SU-DHL-6 (cell line): Measurements from ENCODE around the gene ZSCAN21.

Source experiments
- H2AFZ ChIP-seq: fragments of 200-600 bp; sonication (generic); 2 replicates; pipeline ENCODE4 v1.6.1; 2014; ENCODE audit warnings: low read depth, mild to moderate bottlenecking, moderate library complexity, mixed read lengths, antibody characterized with exemption, low read length; ENCODE audit not compliant: severe bottlenecking
- H3F3A ChIP-seq: fragments of 200-600 bp; shearing (Covaris generic); 2 replicates; pipeline ENCODE4 v1.6.0; 2016; ENCODE audit warnings: antibody characterized with exemption, mild to moderate bottlenecking; ENCODE audit not compliant: insufficient read depth
- H3K27ac ChIP-seq: fragments of 200-600 bp; sonication (generic); 2 replicates; pipeline ENCODE4 v1.5.1; 2016; ENCODE audit warnings: low read depth, mild to moderate bottlenecking, low read length, moderate library complexity, mixed read lengths
- H3K27me3 ChIP-seq: fragments of 200-600 bp; sonication (generic), shearing (Covaris generic); 2 replicates; pipeline ENCODE4 v1.6.0; 2014; ENCODE audit warnings: mild to moderate bottlenecking, low read length
- H3K36me3 ChIP-seq: fragments of 200-600 bp; sonication (generic); 2 replicates; pipeline ENCODE4 v1.6.1; 2014; ENCODE audit warnings: mild to moderate bottlenecking, low read length, mixed read lengths
- H3K4me2 ChIP-seq: fragments of 300-600, 200-600 bp; shearing (Covaris generic), sonication (generic); 2 replicates; pipeline ENCODE4 v1.6.0; 2014; ENCODE audit warnings: low read length, low read depth, mild to moderate bottlenecking; ENCODE audit not compliant: poor library complexity, severe bottlenecking
- H3K4me3 ChIP-seq: fragments of 200-600 bp; sonication (generic); 2 replicates; pipeline ENCODE4 v1.5.1; 2014; ENCODE audit warnings: antibody characterized with exemption, low read length, mild to moderate bottlenecking, mixed read lengths; ENCODE audit not compliant: insufficient read depth, poor library complexity, severe bottlenecking
- H3K79me2 ChIP-seq: fragments of 200-600 bp; sonication (generic); 2 replicates; pipeline ENCODE4 v1.6.1; 2014; ENCODE audit warnings: mild to moderate bottlenecking, low read length, moderate library complexity; ENCODE audit not compliant: insufficient read depth
- H3K9ac ChIP-seq: fragments of 200-600 bp; sonication (generic); 2 replicates; pipeline ENCODE4 v1.7.0; 2014; ENCODE audit warnings: mild to moderate bottlenecking, low read length
- H3K9me2 ChIP-seq: fragments of 200-600 bp; sonication (generic); replicated peaks from 2 replicates; pipeline ENCODE4 v1.6.1; 2014; ENCODE audit warnings: low read length; ENCODE audit not compliant: insufficient read depth
- H3K9me3 ChIP-seq: fragments of 200-600 bp; sonication (generic); 2 replicates; pipeline ENCODE4 v1.6.1; 2014; ENCODE audit warnings: low read length, mixed read lengths; ENCODE audit not compliant: insufficient read depth
- H4K20me1 ChIP-seq: fragments of 200-600 bp; sonication (generic); 2 replicates; pipeline ENCODE4 v1.6.1; 2014; ENCODE audit warnings: low read depth, mild to moderate bottlenecking, antibody characterized with exemption, low read length, moderate library complexity, mixed read lengths
- EZH2phosphoT487 ChIP-seq: fragments of 200-600 bp; sonication (generic), shearing (Covaris generic); conservative IDR thresholded peaks from 2 replicates; pipeline ENCODE4 v1.6.1; 2018; ENCODE audit warnings: mild to moderate bottlenecking, antibody characterized with exemption, low read length, moderate library complexity, mixed read lengths
- TF ChIP-seq, protein P1 (sequence below): fragments of 200-600 bp; sonication (generic); IDR thresholded peaks from one replicate; pipeline ENCODE4 v1.5.1; 2017; ENCODE audit warnings: antibody characterized with exemption, mild to moderate bottlenecking, low read length, moderate library complexity; ENCODE audit not compliant: insufficient read depth, poor library complexity, severe bottlenecking

ZSCAN21 gene

DNA sequence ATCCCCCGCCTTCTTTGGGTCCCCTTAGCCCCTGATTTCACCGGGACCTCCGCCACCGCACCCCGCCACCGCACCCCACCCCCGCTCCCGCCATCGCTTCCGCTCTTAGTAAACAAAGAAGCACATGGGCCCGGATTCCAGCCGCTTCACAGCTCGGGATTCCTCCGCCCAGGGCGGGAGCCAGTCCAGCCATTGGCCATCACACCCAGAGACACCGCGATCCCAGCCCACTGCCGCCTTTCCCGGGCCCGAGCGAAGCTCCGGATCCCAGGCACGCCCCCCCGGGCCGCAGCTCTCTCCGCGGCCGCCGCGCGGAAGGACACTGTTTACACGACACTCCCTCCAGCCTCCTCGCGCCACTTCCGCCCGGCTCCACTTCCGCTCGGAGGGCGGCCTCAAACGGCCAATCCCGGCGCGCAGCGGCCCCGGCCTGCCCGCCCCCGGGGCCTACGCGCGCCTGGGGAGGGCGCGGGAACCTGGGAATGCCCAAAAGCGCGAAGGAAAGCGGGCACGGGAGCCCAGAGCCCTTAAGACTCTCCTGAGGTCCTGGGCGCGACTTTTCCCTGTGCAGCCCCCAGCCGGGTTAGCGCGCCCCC is 50.9 kb downstream of the ZSCAN21 start:
- Histone ChIP-seq H3K27me3 (no peaks in the 10 kb centered on the region), H3K27ac (peak overlapping the region; percentile 95), H2AFZ (no peak overlapping the region), H3K9me2 (no peaks in the 10 kb centered on the region), H3K4me3 (peak overlapping the region; percentile 94), H4K20me1 (peaks cover 13% of the 10 kb centered on the region), H3K36me3 (peaks cover 43% of the 10 kb centered on the region), H3K9me3 (no peaks in the 10 kb centered on the region), H3K79me2 (peaks cover 34% of the 10 kb centered on the region), H3K4me2 (peak overlapping the region; percentile 70), H3K9ac (peak overlapping the region; percentile 100), H3F3A (peaks cover 26% of the 10 kb centered on the region)
- TF ChIP-seq, protein P1, sequence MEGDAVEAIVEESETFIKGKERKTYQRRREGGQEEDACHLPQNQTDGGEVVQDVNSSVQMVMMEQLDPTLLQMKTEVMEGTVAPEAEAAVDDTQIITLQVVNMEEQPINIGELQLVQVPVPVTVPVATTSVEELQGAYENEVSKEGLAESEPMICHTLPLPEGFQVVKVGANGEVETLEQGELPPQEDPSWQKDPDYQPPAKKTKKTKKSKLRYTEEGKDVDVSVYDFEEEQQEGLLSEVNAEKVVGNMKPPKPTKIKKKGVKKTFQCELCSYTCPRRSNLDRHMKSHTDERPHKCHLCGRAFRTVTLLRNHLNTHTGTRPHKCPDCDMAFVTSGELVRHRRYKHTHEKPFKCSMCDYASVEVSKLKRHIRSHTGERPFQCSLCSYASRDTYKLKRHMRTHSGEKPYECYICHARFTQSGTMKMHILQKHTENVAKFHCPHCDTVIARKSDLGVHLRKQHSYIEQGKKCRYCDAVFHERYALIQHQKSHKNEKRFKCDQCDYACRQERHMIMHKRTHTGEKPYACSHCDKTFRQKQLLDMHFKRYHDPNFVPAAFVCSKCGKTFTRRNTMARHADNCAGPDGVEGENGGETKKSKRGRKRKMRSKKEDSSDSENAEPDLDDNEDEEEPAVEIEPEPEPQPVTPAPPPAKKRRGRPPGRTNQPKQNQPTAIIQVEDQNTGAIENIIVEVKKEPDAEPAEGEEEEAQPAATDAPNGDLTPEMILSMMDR, result no peak
- no peak for TF ChIP-seq EZH2phosphoT487

DNA sequence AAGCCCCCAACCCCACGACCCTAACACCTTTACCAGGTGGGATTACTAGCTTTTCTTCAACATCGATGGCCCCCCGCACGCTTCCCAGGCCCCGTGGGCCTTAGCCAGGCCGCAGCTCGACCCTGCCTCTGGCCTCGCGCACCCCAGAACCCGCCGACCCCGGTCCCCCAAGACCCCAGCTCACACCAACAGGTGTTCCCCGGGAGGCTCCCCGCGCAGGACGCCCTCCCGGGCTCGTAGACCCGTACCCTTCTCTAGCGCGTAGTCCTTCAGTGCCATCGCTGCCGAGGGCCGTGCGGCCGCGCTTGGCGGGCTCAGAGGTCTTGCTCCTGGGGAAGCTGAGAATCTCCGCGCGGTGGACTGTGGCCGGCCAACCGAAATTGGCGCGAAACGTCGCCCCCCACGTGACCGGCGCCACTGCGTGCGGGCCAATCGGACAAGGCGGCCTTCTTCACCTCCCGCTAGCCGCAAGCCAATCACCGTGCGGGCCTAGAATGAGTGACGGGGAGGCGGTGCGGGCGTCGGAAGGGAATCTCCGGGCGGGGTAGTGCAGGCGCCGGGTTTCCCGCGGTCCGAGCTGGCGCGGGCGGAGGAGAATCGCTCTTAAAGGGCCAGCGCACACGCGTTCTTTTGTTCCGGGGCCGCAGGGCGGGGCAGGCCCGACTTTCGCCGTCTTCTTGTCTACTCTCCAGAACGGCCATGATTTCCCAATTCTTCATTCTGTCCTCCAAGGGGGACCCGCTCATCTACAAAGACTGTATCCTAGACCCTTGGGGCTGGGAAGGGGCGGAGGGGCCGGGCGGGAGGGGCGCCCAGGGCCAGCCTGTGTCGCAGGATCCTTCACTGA is 51.7 kb downstream of the ZSCAN21 start, which contains the start of the genes AP4M1 and MCM7:
Gene AP4M1, plus strand, starts transcription at position 628 of the 847 bp plus-strand sequence. Its CDS starts 72 bp downstream, at position 700.
Gene MCM7, minus strand, starts transcription at position 382 of the 847 bp plus-strand sequence. Its CDS starts 103 bp downstream, at position 279.
- Histone ChIP-seq H2AFZ (peak within 1 kb of the TSS; percentile 54), H3K27me3 (no peaks in the 10 kb centered on the region), H3K27ac (peak within 1 kb of the TSS; percentile 95), H3F3A (peaks cover 24% of the 10 kb centered on the region), H3K36me3 (peaks cover 36% of the 10 kb centered on the region), H3K9me3 (no peaks in the 10 kb centered on the region), H4K20me1 (peaks cover 13% of the 10 kb centered on the region), H3K79me2 (peaks cover 34% of the 10 kb centered on the region), H3K4me2 (peak within 1 kb of the TSS; percentile 70), H3K9me2 (no peaks in the 10 kb centered on the region), H3K4me3 (peak within 1 kb of the TSS; percentile 94), H3K9ac (peak within 1 kb of the TSS; percentile 100)
- TF ChIP-seq, protein P1, result no peak
- TF ChIP-seq EZH2phosphoT487, result no peak

DNA sequence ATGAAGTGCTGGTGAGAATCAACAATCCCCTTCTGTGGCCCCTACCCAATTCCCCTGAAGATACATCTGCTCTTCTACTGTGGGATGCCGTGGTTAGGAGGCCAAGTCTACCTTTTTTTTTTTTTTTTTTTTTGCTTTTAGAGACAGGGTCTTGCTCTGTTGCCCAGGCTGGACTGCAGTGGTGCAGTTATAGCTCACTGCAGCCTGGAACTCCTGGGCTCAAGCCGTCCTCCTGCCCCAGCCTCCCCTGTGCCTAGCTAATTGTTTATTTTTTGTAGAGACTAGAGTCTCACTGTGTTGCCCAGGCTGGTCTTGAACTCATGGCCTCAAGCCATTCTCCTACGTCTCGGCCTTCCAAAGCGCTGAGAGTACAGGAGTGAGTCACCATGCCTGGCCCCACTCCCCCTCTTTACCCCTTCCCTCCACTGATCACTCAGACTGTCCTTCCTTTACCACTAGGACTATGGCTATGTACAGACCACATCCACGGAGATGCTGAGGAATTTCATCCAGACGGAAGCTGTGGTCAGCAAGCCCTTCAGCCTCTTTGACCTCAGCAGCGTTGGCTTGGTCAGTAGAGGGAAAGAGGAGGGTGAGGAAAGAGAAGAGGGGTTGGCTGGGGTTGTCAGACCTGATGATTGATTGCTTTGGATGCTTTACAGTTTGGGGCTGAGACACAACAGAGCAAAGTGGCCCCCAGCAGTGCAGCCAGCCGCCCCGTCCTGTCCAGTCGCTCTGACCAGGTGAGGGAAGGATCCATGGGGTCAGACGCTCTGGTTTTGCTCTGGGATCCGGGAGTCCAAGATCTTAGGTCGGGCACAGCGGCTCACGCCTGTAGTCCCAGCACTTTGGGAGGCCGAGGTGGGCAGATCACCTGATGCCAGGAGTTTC is 53.6 kb downstream of the ZSCAN21 start:
- H3K4me3 ChIP-seq, result no peak overlapping the region
- no peak overlapping the region for H3K27ac ChIP-seq
- H2AFZ ChIP-seq, result no peak overlapping the region
- H3K9me2 ChIP-seq, result no peaks in the 10 kb centered on the region
- peaks cover 21% of the 10 kb centered on the region for H3K36me3 ChIP-seq
- peak overlapping the region; percentile 100 for H3K9ac ChIP-seq
- peaks cover 21% of the 10 kb centered on the region for H3F3A ChIP-seq
- H3K4me2 ChIP-seq, result peak overlapping the region; percentile 62
- H3K79me2 ChIP-seq, result peaks cover 30% of the 10 kb centered on the region
- H4K20me1 ChIP-seq, result peaks cover 13% of the 10 kb centered on the region
- TF ChIP-seq EZH2phosphoT487, result no peak
- TF ChIP-seq, protein P1, result no peak
- no peaks in the 10 kb centered on the region for H3K27me3 ChIP-seq
- no peaks in the 10 kb centered on the region for H3K9me3 ChIP-seq
